ENCODE measurements around the gene HDAC8.
"Not testable (repeated sequence)": the region's sequence is repeated elsewhere in the genome, so short reads cannot be mapped to it uniquely, and the experiment has no call there.

HDAC8 gene

GRCh38 chrX:72532366-72532765 is 40.3 kb downstream of the HDAC8 start:
- DNase-seq (ENCODE audit: low spot score) = no peak

- no peak for DNase-seq (ENCODE audit: low spot score)
Measured at GRCh38 chrX:72526534-72527508, 45.8 kb downstream of the HDAC8 start.

GRCh38 chrX:72498782-72499181 is 73.9 kb downstream of the HDAC8 start:
- DNase-seq (ENCODE audit: low spot score) = no peak

GRCh38 chrX:72495046-72495445 is 77.6 kb downstream of the HDAC8 start:
- no peak for DNase-seq (ENCODE audit: low spot score)

- DNase-seq (ENCODE audit: low spot score) = no peak
Measured at GRCh38 chrX:72492499-72492898, 80.1 kb downstream of the HDAC8 start.

- not testable (repeated sequence) for DNase-seq (ENCODE audit: low spot score)
Measured at GRCh38 chrX:72490221-72490620, 82.4 kb downstream of the HDAC8 start.

- no peak for DNase-seq (ENCODE audit: low spot score)
Measured at GRCh38 chrX:72487661-72488060, 85.0 kb downstream of the HDAC8 start.

GRCh38 chrX:72479324-72480274 is 93.0 kb downstream of the HDAC8 start:
- no peak for DNase-seq (ENCODE audit: low spot score)

- DNase-seq (ENCODE audit: low spot score) = no peak
Measured at GRCh38 chrX:72478853-72479252, 93.8 kb downstream of the HDAC8 start.

- DNase-seq (ENCODE audit: low spot score) = no peak
Measured at GRCh38 chrX:72478351-72478750, 94.3 kb downstream of the HDAC8 start.

GRCh38 chrX:72477781-72478181 is 94.9 kb downstream of the HDAC8 start:
- DNase-seq (ENCODE audit: low spot score) = no peak

- no peak for DNase-seq (ENCODE audit: low spot score)
Measured at GRCh38 chrX:72477376-72477775, 95.3 kb downstream of the HDAC8 start.

GRCh38 chrX:72475952-72476668 is 96.5 kb downstream of the HDAC8 start:
- DNase-seq (ENCODE audit: low spot score) = no peak

GRCh38 chrX:72475338-72475737 is 97.3 kb downstream of the HDAC8 start:
- DNase-seq (ENCODE audit: low spot score) = no peak

GRCh38 chrX:72470532-72471223 is 102.0 kb downstream of the HDAC8 start:
- no peak for DNase-seq (ENCODE audit: low spot score)

- DNase-seq (ENCODE audit: low spot score) = no peak
Measured at GRCh38 chrX:72470117-72470516, 102.5 kb downstream of the HDAC8 start.

GRCh38 chrX:72468607-72469006 is 104.0 kb downstream of the HDAC8 start:
- DNase-seq (ENCODE audit: low spot score) = no peak

GRCh38 chrX:72467135-72467534 is 105.5 kb downstream of the HDAC8 start:
- no peak for DNase-seq (ENCODE audit: low spot score)

GRCh38 chrX:72466493-72466892 is 106.2 kb downstream of the HDAC8 start:
- DNase-seq (ENCODE audit: low spot score) = no peak

- DNase-seq (ENCODE audit: low spot score) = no peak
Measured at GRCh38 chrX:72465889-72466288, 106.8 kb downstream of the HDAC8 start.

GRCh38 chrX:72461766-72462165 is 110.9 kb downstream of the HDAC8 start:
- DNase-seq (ENCODE audit: low spot score) = no peak
